Measurements from ENCODE around the gene SMARCAL1. TPM values are rescaled to one million over a fixed set of nuclear protein-coding genes. Genes with fewer than 3 reads are reported as not detected.

SMARCAL1 gene
- total and polyA plus RNA-seq, 2 of the 13 experiments (the other 11 are each of a cell fraction or from before 2014, with no cell fraction given): 12.7 to 21.3 TPM

DNA sequence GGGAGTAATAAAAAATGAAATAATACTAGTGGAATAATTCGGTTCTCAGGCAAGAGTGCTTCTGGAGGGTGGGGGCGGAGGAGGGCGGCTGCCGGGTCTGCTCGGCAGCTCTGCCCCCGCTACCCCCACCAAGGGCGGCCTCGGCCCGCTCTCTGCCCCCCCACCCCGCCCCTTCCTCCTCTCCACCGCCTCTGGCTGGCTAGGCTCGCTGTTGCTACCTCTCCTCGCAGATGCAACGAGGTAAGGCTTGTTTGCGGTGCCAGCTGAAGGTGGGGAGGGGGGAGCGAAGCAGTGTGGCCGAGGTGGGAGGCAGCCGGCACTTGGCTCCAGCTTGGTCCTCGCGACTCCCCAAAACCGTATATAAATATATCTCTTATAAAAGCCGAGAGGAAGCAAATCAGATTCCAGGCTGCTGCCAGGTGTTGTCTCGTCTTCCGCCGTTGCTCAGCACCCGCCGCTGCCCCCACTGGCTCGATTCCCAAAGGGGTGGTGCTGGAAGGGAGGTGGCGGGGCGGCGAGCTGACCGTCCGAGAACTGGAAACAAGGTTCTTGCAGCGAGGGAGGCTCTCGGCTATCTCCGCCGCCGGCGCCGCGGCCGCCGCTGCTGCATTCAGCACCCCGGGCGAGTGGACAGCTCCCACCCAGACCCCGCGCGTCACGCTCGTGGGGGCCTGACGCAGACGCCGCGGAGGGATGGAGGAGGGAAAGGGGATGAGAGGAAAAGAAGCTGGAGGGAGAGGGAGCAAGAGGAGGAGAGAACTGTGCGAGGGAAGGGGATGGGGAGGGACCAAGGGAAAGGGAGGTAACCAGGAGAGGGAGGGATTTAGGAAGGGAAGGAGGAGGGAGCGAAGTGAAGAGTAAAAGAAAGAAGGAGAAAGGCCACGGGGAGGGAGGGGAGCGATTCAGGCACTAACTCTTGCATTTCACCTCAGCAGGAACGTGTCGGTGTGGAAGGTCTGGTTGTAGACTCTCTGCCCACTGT is 40.3 kb upstream of the SMARCAL1 start, which contains the start of gene MARCHF4 (continued):
- TF ChIP-seq ZSCAN21 (CRISPR knock-in tag; IDR thresholded peaks at IDR 0.05; ENCODE audit: borderline replicate concordance): peak; percentile 82; the same call in 1 of the 2 replicates
- TF ChIP-seq, protein P1, sequence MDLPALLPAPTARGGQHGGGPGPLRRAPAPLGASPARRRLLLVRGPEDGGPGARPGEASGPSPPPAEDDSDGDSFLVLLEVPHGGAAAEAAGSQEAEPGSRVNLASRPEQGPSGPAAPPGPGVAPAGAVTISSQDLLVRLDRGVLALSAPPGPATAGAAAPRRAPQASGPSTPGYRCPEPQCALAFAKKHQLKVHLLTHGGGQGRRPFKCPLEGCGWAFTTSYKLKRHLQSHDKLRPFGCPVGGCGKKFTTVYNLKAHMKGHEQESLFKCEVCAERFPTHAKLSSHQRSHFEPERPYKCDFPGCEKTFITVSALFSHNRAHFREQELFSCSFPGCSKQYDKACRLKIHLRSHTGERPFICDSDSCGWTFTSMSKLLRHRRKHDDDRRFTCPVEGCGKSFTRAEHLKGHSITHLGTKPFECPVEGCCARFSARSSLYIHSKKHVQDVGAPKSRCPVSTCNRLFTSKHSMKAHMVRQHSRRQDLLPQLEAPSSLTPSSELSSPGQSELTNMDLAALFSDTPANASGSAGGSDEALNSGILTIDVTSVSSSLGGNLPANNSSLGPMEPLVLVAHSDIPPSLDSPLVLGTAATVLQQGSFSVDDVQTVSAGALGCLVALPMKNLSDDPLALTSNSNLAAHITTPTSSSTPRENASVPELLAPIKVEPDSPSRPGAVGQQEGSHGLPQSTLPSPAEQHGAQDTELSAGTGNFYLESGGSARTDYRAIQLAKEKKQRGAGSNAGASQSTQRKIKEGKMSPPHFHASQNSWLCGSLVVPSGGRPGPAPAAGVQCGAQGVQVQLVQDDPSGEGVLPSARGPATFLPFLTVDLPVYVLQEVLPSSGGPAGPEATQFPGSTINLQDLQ (CRISPR knock-in tag; IDR thresholded peaks at IDR 0.05): peak; percentile 59; the same call in 1 of the 2 replicates
- no peak for TF ChIP-seq ZNF382 (CRISPR knock-in tag; IDR thresholded peaks at IDR 0.05; ENCODE audit: borderline replicate concordance)
- no peak for TF ChIP-seq FIP1L1 (IDR thresholded peaks at IDR 0.05; ENCODE audit: borderline replicate concordance, insufficient read depth, low read depth, low read length)
- peak; percentile 23; the same call in 1 of the 2 replicates for TF ChIP-seq ZFY (CRISPR knock-in tag; IDR thresholded peaks at IDR 0.05)
- TF ChIP-seq, protein P2, sequence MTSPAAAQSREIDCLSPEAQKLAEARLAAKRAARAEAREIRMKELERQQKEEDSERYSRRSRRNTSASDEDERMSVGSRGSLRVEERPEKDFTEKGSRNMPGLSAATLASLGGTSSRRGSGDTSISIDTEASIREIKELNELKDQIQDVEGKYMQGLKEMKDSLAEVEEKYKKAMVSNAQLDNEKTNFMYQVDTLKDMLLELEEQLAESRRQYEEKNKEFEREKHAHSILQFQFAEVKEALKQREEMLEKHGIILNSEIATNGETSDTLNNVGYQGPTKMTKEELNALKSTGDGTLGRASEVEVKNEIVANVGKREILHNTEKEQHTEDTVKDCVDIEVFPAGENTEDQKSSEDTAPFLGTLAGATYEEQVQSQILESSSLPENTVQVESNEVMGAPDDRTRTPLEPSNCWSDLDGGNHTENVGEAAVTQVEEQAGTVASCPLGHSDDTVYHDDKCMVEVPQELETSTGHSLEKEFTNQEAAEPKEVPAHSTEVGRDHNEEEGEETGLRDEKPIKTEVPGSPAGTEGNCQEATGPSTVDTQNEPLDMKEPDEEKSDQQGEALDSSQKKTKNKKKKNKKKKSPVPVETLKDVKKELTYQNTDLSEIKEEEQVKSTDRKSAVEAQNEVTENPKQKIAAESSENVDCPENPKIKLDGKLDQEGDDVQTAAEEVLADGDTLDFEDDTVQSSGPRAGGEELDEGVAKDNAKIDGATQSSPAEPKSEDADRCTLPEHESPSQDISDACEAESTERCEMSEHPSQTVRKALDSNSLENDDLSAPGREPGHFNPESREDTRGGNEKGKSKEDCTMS (CRISPR knock-in tag; conservative IDR thresholded peaks at IDR 0.05): peak; percentile 83; the same call in 1 of the 2 replicates
- TF ChIP-seq IKZF1 (IDR thresholded peaks at IDR 0.05): no peak
- no peak for TF ChIP-seq TBL1XR1 (IDR thresholded peaks at IDR 0.05; ENCODE audit: borderline replicate concordance, low read length, partially characterized antibody)
- TF ChIP-seq, protein P3, sequence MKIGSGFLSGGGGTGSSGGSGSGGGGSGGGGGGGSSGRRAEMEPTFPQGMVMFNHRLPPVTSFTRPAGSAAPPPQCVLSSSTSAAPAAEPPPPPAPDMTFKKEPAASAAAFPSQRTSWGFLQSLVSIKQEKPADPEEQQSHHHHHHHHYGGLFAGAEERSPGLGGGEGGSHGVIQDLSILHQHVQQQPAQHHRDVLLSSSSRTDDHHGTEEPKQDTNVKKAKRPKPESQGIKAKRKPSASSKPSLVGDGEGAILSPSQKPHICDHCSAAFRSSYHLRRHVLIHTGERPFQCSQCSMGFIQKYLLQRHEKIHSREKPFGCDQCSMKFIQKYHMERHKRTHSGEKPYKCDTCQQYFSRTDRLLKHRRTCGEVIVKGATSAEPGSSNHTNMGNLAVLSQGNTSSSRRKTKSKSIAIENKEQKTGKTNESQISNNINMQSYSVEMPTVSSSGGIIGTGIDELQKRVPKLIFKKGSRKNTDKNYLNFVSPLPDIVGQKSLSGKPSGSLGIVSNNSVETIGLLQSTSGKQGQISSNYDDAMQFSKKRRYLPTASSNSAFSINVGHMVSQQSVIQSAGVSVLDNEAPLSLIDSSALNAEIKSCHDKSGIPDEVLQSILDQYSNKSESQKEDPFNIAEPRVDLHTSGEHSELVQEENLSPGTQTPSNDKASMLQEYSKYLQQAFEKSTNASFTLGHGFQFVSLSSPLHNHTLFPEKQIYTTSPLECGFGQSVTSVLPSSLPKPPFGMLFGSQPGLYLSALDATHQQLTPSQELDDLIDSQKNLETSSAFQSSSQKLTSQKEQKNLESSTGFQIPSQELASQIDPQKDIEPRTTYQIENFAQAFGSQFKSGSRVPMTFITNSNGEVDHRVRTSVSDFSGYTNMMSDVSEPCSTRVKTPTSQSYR (CRISPR knock-in tag; IDR thresholded peaks at IDR 0.05; ENCODE audit: borderline replicate concordance): peak; percentile 71
- TF ChIP-seq ZNF343 (CRISPR knock-in tag; IDR thresholded peaks at IDR 0.05): 0 out of 2 replicates have a peak, but pooled peaks have one; percentile 71
- TF ChIP-seq, protein P4, sequence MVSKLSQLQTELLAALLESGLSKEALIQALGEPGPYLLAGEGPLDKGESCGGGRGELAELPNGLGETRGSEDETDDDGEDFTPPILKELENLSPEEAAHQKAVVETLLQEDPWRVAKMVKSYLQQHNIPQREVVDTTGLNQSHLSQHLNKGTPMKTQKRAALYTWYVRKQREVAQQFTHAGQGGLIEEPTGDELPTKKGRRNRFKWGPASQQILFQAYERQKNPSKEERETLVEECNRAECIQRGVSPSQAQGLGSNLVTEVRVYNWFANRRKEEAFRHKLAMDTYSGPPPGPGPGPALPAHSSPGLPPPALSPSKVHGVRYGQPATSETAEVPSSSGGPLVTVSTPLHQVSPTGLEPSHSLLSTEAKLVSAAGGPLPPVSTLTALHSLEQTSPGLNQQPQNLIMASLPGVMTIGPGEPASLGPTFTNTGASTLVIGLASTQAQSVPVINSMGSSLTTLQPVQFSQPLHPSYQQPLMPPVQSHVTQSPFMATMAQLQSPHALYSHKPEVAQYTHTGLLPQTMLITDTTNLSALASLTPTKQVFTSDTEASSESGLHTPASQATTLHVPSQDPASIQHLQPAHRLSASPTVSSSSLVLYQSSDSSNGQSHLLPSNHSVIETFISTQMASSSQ (IDR thresholded peaks at IDR 0.05; ENCODE audit: low read depth): no peak
- TF ChIP-seq, protein P4 (CRISPR knock-in tag; IDR thresholded peaks at IDR 0.05; ENCODE audit: borderline replicate concordance): no peak
- TF ChIP-seq SRSF4 (IDR thresholded peaks at IDR 0.05; ENCODE audit: low read depth, low read length, poor library complexity, severe bottlenecking): no peak
